ENCODE data around the gene DUOXA2.
A peak's percentile ranks its signal among the peaks of the same experiment; 100 is the strongest.
"Not testable (repeated sequence)": the region's sequence is repeated elsewhere in the genome, so short reads cannot be mapped to it uniquely, and the experiment has no call there.

DUOXA2 gene

DNA sequence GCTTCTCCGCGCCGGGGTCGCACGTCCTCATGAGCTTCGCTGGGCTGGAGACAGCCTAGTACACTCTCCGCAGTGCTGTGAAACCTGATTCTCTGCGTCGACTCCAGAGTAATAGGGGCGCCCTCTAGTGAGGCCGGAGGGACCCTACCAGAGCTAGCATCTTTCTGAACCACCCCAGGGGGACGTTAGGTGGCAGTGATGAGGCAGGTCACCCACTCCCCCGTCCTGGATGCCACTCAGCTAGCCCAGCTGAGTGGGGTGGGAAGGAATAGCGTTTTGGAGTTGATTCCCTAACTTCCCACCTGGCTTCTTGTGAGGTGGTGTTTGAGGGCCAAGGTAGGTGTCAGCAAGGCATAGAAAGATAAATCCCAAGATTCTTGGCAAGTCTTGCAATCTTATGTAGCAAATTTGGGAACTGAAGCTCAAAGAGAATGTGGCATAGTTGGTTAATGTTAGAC, 4.0 kb downstream of the DUOXA2 start:
- peak; percentile 77 for DNase-seq

DNA sequence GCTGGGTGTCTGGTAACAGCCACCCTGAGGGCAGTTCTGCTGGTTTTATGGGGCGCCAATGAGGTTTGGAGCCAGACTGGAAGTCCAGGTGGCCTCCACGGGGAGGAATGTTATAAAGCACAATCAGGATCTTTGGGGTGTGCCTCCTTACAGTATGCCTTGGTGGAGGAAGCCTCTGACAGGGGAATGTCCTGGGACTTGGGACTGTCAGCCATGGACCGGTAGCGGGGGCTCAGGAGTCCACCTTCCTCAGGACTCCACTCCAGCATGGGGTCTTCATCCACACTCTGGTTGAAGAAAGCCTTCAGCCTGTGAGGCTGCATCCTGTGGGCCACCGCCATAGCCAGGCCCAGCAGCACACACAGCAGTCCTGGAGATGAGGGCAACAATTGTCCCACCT, 4.9 kb downstream of the DUOXA2 start:
- no peak for DNase-seq

DNA sequence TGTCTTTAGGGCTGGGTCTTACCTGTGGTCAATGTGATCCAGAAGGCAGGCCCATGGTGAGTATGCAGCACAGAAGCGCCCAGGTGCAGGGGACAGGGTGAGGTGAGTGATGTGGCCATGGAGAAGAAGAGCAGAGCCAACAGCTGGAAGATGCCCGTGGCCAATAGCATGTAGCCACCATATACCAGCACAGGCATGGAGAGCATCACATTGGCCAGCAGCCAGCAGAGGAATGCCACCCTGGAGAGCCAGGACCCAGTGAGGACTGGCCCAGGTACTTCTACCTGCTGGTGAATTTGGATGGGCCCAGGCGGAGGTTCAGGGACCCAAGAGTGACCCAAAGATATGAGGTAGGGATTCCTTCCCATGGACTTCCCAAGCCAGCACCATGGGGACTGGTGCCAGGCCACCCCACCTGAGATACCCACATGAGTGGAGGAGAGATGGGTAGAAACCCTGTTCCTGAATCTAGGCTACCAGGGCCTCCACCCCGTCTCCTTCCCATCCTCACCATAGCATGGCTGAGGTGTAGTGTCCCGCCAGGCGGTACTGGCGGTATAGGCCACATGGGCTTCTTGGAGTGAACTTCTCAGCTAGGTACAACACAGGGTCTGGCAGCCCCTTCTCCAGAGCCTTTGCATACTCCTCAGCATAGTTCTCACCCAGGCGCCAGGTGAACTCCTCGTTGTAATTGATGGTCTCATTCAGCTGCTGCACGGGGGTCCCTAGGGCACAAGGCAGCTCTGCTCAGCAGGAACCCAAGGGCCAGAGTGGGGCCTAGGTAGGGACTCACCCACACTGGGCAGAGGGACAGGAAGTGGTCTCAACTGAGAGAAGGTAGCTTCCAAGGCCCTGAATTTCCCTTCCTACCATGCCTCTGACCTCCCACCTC, 6.2 kb downstream of the DUOXA2 start:
- DNase-seq, result no peak

DNA sequence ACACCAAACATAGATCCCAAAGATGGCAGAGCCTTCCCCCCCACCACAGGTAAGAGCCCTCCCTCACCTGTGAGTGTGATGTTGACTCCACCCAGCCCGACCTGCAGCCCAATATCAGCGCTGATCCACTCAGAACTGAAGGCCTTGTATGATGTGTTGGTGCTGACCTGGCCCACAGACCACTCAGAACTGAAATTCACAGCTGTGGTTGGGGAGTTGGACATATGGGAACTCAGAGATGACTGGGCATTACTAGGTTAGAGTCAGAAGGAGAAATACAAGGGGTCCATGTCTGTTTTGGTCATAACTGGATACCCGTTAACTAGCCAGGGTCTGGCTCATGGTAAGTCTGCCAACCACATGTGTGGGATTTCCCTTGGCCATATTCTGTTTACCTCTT, 6.9 kb downstream of the DUOXA2 start:
- no peak for DNase-seq

DNA sequence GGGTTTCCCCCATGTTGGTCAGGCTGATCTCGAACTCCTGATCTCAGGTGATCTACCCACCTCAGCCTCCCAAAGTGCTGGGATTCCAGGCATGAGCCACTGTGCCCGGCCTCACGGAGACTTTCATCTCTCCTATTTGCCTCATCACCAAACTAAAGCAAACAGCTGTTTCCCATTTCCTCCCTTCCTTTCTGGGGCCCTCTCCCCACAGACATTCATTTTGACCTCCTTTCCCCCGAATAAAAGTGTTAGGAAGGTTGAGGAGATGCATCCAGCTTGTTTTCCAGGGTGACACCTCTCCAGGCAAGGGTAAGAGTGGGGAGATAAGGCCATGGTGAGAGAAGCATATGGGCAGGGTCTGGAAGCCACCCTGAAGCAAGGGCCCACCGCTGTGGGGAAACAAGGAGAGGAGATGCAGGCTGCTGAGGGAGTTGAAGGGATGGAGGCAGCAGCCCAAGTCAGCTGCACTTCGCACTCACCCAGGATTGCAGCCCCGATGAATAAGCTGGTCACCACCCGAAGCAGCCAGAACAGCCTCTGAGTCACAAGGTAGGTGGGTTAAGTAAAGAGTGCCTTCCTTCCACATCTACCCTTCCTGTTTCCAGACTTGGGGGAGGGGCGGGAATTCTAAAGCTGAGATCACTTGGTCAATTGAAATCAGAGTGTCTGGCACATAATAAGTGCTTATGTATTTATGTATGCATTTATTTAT, 7.7 kb downstream of the DUOXA2 start:
- DNase-seq, result peak; percentile 2

DNA sequence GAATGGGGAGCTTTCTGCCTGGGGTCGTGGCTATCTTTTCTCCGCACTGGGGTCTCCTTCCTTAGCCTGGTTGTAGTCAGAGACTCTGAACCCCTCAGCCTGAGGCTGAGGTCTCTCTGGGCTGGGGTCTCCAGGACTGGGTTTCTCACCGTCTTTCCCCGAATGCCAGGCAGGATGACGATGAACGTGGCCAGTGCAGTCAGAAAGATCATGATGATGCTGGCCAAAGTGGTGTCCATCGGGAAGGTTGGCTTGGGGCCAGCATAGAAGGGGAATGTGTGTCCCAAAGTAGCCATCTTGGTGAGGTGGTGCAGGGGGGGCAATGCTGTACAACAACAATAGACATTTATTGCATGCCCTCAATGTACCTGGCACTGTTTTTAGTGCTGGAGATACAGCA, 8.6 kb downstream of the DUOXA2 start:
- DNase-seq, result no peak

DNA sequence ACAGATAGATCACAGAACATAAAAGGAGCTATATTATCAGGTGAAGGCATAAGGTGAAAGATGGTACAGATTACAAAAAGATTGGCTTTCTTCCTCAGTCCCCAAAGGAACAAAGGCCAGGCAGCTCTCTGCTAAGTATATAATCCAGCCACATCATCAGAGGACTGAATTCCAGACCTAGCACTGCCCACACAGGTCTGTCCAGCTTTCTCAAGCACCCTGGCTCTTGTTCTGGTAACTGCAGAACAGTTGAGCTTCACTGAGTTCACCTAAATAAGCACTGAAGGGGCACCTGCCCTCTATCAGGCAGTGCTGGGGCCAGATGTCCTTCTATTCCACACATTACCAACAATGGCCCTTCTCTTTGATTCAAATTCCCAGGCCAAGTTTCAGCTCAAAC, 9.3 kb downstream of the DUOXA2 start:
- DNase-seq, result no peak

DNA sequence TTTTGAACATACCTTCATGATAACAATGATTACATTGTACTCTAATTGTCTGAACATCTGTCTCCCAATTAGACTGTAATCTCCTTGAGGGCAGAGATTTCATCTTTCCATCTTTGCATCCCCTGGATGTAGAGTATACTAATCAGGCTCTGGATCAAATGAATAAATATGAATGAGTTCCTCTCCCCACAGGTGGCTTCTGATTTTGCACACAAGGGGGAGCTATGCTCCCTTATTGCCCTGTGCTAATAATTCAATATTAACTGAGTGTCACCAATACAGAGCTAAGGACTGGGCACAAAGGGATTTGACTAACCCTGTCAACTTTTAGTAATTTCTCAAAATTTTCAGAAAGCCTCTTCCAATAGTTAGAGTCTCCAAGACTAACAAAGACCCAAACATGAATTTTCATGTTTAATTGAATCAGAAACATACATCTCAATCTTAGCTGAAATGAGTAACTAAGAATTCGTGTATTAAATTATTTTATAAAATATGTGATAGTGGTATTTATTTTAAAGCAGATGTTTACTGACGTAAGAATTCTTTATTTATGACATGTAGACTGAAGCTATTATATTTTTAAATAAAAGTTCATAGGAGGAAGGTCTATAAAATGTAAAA, 12.5 kb downstream of the DUOXA2 start:
- DNase-seq, result peak; percentile 1

DNA sequence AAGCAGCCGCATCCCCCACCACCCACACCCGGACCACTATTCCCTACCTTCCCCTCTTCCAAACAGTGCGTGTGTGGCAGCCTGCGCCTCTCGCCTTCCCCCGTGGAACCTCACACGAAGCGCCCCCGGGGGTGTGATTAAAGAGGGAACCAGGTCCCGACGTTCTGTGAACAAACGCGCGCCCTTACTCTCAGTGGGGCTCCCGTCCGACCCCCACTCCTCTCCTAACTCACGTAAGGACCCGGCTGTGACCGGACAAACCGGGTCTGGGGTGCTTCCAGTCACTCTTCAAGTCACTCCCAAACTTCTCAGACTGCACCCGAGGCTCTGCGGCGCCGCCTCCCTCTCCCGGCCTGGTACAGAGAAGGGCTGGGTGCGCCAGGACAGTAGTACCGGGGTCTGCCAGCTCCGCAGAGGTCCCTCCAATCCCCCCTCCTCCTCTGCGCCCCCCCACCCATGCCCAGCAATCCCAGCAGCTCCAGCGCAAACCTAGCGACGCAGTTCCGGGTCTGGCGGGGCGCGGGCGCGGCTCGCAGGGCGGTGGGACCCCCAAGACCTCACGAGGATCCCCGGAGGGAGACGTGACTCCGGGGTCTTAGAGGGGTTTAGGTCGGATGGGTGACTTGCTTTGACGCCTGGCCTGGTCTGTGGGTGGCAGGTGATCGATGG, 15.0 kb downstream of the DUOXA2 start:
- DNase-seq, result no peak

DNA sequence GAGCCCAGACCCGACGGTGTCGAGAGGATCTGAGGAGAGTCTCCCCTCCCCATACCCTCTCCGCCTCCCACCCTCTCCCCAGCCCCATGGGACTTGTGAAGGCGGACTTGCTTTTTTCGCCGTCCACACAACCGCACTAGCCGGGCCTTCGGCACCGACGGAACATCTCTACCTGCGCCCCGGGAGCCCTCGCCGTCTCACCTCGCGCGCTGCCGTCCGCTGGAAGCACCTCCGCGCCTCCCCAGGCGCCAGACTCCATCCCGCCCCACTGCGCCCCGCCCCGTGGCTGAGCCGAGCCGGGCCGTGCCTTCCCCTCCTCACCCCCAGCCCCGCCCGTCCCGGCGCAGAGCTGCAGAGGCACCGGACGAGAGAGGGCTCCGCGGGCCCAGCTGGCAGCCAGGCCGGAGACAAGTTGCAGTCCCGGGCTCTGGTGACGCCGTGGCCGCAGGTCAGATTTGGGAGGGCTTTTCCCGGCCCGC, 15.6 kb downstream of the DUOXA2 start, which contains the start of the genes DUOX1 and DUOXA1:
Gene DUOX1 (plus strand): TSS at position 344 of the 479 bp plus-strand sequence. CDS start 1,973 bp downstream, outside the sequence.
Gene DUOXA1 (minus strand): TSS at position 229 of the 479 bp plus-strand sequence. CDS start 6,865 bp downstream, outside the sequence.
- no peak for DNase-seq

DNA sequence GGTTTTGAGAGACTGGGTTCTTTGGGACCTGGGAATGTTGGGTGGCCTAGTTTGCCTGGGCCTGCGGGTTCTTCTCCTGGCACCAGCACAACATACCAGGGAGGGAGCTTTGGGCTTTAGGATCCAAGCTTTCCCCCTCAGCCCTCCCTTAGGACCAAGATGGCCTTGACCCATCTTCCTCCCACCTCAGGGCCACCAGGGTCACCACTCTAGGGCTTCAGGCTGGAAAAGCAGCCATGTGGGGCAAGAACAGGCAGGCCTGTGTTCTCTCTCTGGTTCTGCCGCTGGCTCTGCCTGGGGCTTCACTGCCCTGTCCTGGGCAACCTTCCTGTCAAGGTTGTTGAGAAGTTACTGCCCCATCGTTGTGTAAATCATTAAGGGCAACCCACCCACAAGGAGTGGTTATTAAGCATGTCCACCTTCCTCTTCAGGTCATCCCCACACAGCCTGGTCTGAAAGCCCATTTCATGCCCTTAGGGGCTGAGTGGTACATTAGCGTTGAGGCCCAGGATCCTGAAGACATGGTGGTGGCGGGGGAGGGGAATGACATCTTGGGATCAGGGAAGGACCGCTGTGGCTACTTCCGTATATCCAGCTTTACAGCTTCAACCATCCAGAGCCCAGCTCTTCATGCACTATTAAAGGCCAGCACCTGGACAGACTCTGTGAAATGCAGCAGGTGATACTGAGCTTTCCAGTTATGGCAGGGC, 16.3 kb downstream of the DUOXA2 start:
- DNase-seq, result no peak

DNA sequence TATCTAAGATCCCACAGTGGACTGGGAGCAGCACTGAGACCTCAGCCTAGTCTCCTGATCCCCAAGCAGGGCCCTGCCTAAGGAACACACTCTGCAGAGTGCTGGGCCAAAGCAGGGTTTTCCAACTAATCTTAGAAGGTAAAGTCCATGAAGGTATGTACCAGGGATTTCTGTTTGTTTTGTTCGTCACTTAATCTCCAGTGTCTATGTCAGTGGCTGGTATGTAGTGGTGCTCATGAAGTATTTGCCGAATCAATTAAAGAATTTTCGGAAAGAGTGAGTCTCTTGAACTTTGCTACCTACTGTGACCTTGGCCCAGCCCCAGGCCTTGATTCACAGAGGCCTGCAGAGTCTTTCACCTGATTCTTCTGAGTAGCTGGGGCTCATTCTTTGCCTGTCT, 17.4 kb downstream of the DUOXA2 start:
- no peak for DNase-seq

DNA sequence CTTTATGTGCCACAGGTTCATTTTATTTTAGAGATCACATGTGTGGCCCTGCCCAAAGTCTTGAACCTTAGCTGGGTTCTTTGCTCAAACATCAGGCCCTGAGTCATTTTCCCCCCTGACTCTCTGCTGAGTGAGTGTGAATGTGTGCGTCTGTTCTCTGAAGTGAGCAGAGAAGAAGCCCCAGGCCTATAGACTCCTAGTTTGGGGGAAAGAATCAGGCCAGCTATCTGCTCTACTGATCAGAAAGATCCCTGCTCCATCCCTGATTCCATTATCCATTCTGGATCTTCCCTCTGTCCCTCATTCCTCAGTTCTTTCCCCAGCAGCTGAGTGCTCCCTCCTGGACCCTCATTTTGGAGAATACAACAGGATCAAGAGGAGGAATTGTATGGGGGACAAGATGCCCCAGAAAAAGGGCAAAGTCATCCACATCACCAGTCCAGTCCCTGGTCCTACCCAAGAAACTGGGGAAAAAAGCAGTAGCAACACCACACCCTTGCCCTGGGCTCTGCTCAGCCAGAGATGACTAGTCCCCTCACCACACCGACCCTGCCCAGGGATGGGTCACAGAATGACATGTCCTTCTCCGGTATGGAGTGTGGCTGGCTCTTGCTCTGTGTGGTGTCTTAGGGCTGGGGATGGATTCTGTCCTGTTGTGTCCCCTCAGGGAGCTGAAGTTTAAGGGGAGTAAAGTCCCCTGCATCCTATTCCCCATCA, 18.9 kb downstream of the DUOXA2 start:
- no peak for DNase-seq

DNA sequence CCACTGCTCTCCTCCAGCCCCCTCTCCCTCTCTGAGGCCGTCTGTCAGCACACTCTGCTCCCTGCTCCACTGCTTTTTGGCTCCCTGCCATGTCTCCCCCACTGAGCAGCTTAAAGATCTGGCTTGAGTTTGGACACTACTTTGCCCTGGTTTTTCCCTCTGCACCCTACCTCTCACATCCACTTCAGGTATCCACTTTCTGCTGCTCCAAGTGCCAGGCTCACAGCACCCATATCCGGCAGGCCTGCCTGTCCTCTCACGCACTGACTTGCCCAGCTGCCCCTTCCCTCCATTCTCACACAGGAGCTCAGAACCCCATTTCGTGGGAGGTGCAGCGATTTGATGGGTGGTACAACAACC, 19.4 kb downstream of the DUOXA2 start:
- no peak for DNase-seq

DNA sequence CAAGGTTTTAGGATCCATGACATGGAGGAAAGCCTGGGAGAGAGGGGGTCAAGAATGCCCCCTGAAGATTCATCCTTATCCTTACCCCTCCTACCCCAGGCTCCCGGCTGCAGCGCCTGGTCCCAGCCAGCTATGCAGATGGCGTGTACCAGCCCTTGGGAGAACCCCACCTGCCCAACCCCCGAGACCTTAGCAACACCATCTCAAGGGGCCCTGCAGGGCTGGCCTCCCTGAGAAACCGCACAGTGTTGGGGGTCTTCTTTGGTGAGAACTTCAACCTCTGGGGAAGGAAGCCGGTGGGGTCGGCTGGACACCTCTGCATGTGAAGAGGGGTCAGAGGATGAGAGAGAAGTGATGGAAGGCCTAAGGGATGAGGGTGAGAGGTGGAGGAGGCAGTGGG, 19.9 kb downstream of the DUOXA2 start:
- DNase-seq, result no peak

DNA sequence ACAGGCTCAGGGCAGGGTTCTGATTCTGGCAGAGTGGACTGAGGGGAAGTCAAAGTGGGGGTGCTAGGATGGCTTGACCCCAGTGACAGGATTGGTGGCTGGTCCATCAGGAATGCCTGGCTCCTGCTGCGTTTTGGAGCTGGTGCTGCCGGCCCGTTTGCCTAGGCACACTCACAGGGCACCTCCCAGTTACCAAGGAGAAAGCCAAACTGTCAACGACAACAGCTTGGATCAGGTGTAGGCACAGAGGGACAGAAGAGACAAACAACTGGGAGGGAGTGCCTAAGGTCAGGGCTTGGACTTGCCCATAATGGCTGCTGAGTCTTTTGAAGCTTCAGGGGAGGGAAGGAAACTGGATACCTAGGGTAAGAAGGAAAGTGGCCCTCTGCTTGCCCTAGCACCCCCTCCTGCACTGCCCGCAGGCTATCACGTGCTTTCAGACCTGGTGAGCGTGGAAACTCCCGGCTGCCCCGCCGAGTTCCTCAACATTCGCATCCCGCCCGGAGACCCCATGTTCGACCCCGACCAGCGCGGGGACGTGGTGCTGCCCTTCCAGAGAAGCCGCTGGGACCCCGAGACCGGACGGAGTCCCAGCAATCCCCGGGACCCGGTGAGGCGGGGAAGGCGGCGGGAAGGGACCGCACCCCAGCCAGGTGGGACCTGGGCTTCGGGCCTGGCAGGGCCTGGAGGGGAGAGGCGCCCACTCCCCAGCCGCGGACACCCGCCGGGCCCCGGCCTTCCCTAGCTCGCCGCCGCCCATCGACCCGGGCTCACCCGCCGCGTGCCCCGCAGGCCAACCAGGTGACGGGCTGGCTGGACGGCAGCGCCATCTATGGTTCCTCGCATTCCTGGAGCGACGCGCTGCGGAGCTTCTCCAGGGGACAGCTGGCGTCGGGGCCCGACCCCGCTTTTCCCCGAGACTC, 20.8 kb downstream of the DUOXA2 start:
- no peak for DNase-seq

DNA sequence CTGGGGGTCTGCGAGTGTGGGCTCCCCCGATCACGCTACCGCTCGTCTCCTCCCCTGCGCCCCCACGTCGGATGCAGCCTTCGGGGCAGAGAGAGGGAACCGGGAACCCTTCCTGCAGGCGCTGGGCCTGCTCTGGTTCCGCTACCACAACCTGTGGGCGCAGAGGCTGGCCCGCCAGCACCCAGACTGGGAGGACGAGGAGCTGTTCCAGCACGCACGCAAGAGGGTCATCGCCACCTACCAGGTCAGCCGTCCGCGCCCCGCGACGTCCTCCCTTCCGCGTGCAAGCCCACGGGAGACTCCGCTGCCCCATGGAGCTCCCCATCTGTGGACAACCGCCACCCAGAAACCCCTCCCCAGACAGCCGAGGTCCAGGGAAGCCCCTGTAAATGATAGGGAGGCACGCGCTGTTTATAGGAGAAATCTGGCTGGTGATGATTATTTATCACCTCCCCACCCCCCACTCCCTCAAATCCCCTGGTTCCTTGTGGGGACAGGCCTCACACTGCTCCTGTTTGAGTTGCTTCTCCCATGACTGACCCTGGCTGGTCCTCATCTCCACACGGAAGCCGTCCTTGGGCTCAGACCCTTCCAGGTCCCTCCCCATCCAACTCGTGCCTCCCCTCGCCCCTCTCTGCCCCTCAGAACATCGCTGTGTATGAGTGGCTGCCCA, 21.7 kb downstream of the DUOXA2 start:
- DNase-seq, result not testable (repeated sequence)

DNA sequence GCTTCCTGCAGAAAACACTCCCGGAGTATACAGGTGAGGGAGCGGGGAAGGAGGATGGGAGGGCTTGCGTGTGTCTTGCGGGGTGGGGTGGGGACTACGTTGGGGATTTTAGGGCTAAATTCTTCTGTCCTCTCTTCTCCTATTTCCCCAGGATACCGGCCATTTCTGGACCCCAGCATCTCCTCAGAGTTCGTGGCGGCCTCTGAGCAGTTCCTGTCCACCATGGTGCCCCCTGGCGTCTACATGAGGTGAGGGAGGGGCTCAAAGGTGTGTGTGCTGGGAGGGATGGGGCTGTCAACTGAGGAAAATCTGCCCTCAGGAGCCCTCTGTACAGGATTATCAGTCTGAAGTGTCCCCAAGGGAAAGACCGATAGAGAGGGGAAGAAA, 22.2 kb downstream of the DUOXA2 start:
- DNase-seq, result no peak

DNA sequence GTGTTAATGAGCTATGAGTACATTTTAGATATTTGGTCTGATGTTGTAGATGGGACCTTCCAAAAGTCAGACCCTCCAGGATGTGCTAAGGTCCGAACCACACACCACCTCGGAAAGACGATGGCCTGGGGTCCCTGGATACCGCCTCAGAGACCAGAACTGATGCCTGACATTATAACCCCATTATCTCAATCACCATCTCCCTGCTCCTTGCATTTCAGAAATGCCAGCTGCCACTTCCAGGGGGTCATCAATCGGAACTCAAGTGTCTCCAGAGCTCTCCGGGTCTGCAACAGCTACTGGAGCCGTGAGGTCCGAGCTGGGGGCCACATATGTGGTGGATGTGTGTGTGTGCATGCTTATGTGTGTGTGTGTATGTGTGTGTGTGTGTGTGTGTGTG, 23.6 kb downstream of the DUOXA2 start:
- no peak for DNase-seq
